Subcutaneous abdominal adipose tissue (tissue), 5 donors: ENCODE results near the gene SLC9C2.

Source experiments
- H3K27ac ChIP-seq: one replicate; pipeline ENCODE4 v1.7.0; 2013; ENCODE audit warnings: low read depth, mild to moderate bottlenecking, inconsistent platforms, low read length, moderate library complexity
- H3K27me3 ChIP-seq, 5 donors: one replicate each; pipeline ENCODE4 v1.7.0; 2013; ENCODE audit warnings: low read length in 5 of 5, inconsistent platforms in 1 of 5; ENCODE audit not compliant: control insufficient read depth in 5 of 5, insufficient read depth in 4 of 5
- H3K36me3 ChIP-seq, 5 donors: one replicate each; pipeline ENCODE4 v1.7.0; 2013; ENCODE audit warnings: low read length in 5 of 5; ENCODE audit not compliant: control insufficient read depth in 5 of 5, insufficient read depth in 5 of 5
- H3K4me1 ChIP-seq, 5 donors: one replicate each; pipeline ENCODE4 v1.7.0; 2013; ENCODE audit warnings: low read length in 5 of 5, mild to moderate bottlenecking in 3 of 5, moderate library complexity in 1 of 5; ENCODE audit not compliant: control insufficient read depth in 5 of 5, insufficient read depth in 5 of 5
- H3K4me3 ChIP-seq, 5 donors: one replicate each; pipeline ENCODE4 v1.7.0; 2013; ENCODE audit warnings: low read length in 5 of 5, low read depth in 1 of 5
- H3K9ac ChIP-seq, 5 donors: one replicate each; pipeline ENCODE4 v1.7.0; 2013; ENCODE audit warnings: low read length in 5 of 5, mild to moderate bottlenecking in 4 of 5, moderate library complexity in 3 of 5
- H3K9me3 ChIP-seq, 5 donors: one replicate each; pipeline ENCODE4 v1.7.0; 2013; ENCODE audit warnings: low read length in 5 of 5; ENCODE audit not compliant: control insufficient read depth in 5 of 5
- donor health status: healthy.
- donor health status: healthy.
- donor health status: healthy.
- donor health status: healthy.
- donor health status: healthy.

SLC9C2 gene

DNA sequence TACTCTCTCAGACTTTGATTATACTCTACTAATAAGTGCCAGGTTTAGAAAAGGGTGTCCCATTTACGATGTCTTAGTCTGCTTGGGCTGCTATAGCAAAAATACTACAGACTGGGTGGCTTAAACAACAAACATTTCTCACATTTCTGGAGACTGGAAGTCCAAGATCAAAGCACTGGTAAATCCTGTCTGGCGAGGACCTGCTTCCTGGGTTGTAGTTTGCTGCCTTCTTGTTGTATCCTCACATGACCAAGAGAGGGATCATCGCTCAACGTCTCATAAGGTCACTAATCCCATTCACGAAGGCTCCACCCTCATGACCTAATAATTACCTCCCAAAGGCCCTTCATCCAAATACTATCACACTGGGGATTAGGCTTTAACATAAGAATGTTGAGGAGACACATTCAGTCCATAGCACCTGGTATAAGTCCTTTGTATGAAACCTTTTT, 113.7 kb downstream of the SLC9C2 start:
- Histone ChIP-seq H3K4me1 (peaks cover 0 to 4% (median 0%) of the 10 kb centered on the region in 5 donors), H3K36me3 (peaks cover 48 to 74% (median 53%) of the 10 kb centered on the region in 5 donors), H3K9ac (no peak overlapping the region), H3K27ac (no peak overlapping the region), H3K27me3 (no peaks in the 10 kb centered on the region), H3K9me3 (no peaks in the 10 kb centered on the region), H3K4me3 (no peak overlapping the region)

DNA sequence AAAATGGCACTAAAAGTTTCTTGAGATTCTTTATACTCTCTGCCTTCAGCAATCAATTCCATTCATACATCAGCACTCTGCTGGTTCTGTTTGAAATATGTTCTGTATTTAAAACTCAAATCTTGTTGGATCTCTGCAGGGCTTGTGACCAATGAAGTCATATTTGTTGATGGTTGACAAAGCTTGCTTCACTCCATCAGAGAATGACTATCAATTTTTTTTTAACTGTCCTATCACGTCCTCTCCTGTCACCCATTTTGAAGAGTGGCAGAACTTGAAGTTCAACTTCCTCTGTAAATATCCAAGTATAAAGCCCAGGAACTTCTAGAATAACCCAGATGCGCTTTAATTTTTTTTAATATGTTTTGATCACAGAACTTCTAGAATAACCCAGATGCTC, 114.9 kb downstream of the SLC9C2 start:
- no peak overlapping the region for H3K27ac ChIP-seq
- no peak overlapping the region for H3K9ac ChIP-seq
- H3K4me3 ChIP-seq: no peak overlapping the region
- H3K4me1 ChIP-seq: peaks cover 0 to 4% (median 0%) of the 10 kb centered on the region in 5 donors
- no peaks in the 10 kb centered on the region for H3K9me3 ChIP-seq
- H3K36me3 ChIP-seq: peaks cover 57 to 84% (median 60%) of the 10 kb centered on the region in 5 donors
- no peaks in the 10 kb centered on the region for H3K27me3 ChIP-seq

DNA sequence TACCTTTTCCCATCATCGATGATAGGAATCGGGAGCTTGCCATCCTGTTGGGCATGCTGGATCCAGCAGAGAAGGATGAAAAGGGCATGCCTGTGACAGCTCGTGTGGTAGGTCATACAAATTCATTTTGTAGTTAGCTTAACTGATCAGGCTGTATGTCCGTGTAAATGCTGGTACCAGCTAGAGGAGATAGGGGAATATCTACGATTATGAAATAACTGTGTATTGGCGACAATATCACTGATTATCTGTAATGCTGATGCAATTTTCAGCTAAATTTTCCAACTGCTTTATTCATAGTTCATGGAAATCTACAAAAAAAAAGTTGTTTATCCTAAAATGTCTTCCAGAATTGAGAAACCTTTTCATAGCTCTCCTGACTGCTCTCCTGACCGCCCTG, 117.5 kb downstream of the SLC9C2 start:
- Histone ChIP-seq H3K9ac (no peak overlapping the region), H3K4me3 (no peak overlapping the region), H3K27ac (no peak overlapping the region), H3K9me3 (no peaks in the 10 kb centered on the region), H3K27me3 (no peaks in the 10 kb centered on the region), H3K36me3 (peaks cover 76 to 90% (median 80%) of the 10 kb centered on the region in 5 donors), H3K4me1 (peaks cover 0 to 16% (median 6%) of the 10 kb centered on the region in 5 donors)

DNA sequence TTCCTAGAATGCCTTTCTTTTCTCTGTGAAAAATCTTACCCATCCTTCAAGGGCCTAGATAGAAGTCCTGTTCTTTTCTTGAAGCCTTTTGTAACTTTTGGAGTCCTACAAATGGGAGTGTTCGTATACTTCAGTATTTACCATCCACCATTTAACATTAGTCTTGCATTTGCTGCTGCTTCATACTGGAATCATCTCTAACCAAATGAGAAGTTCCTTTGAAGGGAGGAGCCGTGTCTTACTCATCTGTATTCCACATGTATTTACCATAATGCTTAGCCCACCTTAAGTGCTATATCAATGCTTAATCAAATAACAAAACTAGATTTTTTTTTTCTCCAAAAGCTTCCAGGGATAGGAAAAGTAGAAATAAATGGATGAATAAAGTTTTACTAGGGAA, 118.6 kb downstream of the SLC9C2 start:
- H3K9ac ChIP-seq: no peak overlapping the region
- H3K9me3 ChIP-seq: no peaks in the 10 kb centered on the region
- H3K4me1 ChIP-seq: peaks cover 3 to 27% (median 16%) of the 10 kb centered on the region in 5 donors
- no peaks in the 10 kb centered on the region for H3K27me3 ChIP-seq
- no peak overlapping the region for H3K4me3 ChIP-seq
- peaks cover 76 to 89% (median 77%) of the 10 kb centered on the region in 5 donors for H3K36me3 ChIP-seq
- H3K27ac ChIP-seq: peak overlapping the region; percentile 3

DNA sequence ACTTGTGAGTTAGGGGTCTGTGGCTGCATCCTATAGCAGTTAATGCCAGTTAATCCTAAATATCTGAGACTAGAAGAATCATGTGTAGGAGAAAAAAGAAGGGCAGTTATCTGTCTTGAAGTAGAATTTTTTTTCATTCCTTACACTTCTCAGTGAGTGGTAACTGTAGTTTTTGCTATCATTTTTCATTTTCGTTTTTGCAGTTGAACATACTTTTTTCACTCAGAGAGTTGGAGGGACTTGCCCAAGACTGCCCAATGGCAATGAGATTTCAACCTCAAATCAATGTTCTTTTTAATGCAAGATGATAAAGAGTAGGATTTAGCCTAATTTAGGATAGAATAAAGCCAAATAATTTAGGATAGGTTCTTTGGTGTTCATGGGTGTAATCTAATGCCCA, 120.2 kb downstream of the SLC9C2 start:
- H3K4me3 ChIP-seq: no peak overlapping the region
- H3K27me3 ChIP-seq: no peaks in the 10 kb centered on the region
- no peak overlapping the region for H3K9ac ChIP-seq
- no peak overlapping the region for H3K27ac ChIP-seq
- peaks cover 3 to 43% (median 32%) of the 10 kb centered on the region in 5 donors for H3K4me1 ChIP-seq
- H3K36me3 ChIP-seq: peaks cover 60 to 73% (median 61%) of the 10 kb centered on the region in 5 donors
- H3K9me3 ChIP-seq: no peaks in the 10 kb centered on the region

DNA sequence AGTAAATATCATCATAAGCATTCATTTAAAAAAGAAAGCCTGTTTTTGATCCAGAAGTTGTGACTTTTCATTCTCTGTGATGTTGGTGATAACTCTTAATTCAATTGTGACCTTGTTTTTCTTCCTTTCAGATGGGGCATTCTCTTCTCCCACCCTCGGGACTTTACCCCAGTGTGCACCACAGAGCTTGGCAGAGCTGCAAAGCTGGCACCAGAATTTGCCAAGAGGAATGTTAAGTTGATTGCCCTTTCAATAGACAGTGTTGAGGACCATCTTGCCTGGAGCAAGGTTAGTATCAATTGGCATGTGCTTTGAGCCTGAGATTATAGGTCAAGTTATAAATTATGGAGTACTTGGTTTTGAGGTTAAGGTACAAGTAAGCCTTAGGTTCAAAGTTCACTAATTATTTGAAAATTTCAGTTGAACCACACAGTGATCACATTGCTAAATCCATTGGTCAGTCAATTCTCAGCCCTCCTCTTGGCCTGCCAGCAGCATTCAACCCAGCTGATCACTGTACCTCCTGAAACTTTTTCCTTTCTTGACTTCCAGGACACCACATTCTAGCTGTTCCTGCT, 121.6 kb downstream of the SLC9C2 start:
- peaks cover 46 to 59% (median 49%) of the 10 kb centered on the region in 5 donors for H3K36me3 ChIP-seq
- no peaks in the 10 kb centered on the region for H3K27me3 ChIP-seq
- no peak overlapping the region for H3K4me3 ChIP-seq
- no peak overlapping the region for H3K9ac ChIP-seq
- H3K9me3 ChIP-seq: no peaks in the 10 kb centered on the region
- no peak overlapping the region for H3K27ac ChIP-seq
- peaks cover 3 to 47% (median 42%) of the 10 kb centered on the region in 5 donors for H3K4me1 ChIP-seq

DNA sequence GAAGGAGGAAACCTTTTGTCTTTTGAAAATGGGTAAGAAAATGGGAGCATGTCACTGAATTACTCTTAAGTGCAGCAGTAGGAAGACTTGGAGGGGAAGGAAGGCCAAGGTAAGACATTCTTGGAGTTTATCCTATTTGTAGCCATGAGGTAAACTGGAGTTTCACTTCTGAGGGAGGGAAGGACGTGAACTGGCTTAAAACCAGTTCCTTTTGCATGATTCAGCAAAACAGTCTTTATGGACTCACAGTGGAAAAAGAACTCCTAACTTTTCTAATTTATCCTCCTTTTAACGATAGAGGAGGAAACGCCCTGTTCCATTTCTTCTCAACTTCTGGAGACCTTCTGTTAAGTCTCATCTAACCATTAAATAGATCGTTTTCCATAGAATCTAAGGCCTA, 123.2 kb downstream of the SLC9C2 start:
- H3K27ac ChIP-seq: peak overlapping the region; percentile 97
- peak overlapping the region in 2 of 5 donors; percentile 33 to 91 for H3K9ac ChIP-seq
- H3K27me3 ChIP-seq: no peaks in the 10 kb centered on the region
- peaks cover 4 to 57% (median 49%) of the 10 kb centered on the region in 5 donors for H3K4me1 ChIP-seq
- H3K4me3 ChIP-seq: peak overlapping the region in 4 of 5 donors; percentile 8 to 99 (median 42)
- H3K9me3 ChIP-seq: no peaks in the 10 kb centered on the region
- H3K36me3 ChIP-seq: peaks cover 30 to 42% (median 34%) of the 10 kb centered on the region in 5 donors

DNA sequence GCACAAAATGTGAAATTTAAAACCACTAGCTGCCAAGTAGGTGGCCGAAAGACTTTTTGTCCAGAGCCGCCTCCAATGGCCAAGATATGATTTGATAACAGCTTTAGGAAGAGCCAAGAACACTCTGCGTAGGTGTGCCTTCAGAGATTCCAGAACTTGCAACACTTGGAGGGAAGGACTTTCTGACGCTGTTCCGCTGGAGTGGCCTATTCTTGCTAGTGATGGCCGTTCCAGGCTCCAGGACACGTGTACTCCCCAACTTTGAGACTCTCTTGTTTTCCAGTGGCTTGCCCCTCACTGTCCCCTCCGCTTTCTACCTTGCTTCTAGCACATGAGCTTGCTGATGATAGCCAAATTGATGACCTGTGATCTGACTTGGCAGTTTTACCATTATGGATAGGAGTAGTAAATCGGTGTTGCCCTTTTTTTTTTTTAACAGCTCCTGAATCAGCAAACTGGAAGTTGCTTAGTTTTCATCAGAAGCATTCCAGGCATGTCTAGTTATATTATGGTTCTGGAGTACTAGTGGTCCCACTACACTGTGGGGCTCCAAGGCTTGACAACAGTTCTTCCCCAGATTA, 124.7 kb downstream of the SLC9C2 start:
- Histone ChIP-seq H3K9me3 (no peaks in the 10 kb centered on the region), H3K9ac (peak overlapping the region; percentile 74 to 94 (median 91)), H3K4me3 (peak overlapping the region; percentile 91 to 99 (median 95)), H3K36me3 (peaks cover 22 to 31% (median 23%) of the 10 kb centered on the region in 5 donors), H3K27ac (peak overlapping the region; percentile 97), H3K27me3 (no peaks in the 10 kb centered on the region), H3K4me1 (peaks cover 4 to 59% (median 49%) of the 10 kb centered on the region in 5 donors)

DNA sequence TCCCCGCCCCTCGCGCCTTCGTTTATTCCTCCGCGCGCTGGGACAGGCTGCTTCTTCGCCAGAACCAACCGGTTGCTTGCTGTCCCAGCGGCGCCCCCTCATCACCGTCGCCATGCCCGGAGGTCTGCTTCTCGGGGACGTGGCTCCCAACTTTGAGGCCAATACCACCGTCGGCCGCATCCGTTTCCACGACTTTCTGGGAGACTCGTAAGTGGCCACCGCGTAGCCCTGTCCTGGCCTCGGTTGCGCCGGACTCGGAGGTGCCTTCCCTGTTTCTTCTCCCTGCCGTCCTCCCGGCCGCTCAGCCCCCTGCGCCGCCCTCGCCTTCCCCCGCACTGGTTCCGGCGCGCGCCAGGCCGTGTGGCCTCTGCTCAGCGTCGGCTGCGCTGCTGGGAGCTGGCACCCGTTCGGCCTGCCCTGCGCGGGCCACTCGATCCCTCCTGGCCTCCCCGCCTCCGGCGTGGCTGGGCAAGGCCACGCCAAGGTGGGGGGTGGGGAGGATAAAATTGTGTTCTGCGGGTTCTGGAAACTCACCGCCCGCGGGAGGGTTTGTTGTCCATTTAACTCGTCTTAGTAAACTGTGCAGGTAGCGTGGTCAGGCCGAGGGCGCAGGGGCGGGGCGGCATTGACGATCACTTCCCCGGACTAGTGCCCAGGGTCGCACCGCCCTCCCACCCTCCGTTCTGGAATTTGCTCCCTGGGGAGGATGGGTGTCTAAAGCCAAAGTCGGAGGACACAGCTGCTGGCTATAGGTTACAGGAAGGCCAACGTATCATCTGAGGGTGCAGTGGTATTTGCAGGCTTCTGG, 125.4 kb downstream of the SLC9C2 start, which contains the start of gene PRDX6:
PRDX6 (plus strand) TSS at position 50 of the 808 bp plus-strand sequence; CDS start at position 113, 63 bp downstream.
- H3K4me3 ChIP-seq: peak within 1 kb of the TSS; percentile 91 to 99 (median 95)
- H3K9me3 ChIP-seq: no peaks in the 10 kb centered on the region
- peak within 1 kb of the TSS; percentile 97 for H3K27ac ChIP-seq
- H3K9ac ChIP-seq: peak within 1 kb of the TSS; percentile 80 to 94 (median 91)
- no peaks in the 10 kb centered on the region for H3K27me3 ChIP-seq
- peaks cover 15 to 24% (median 16%) of the 10 kb centered on the region in 5 donors for H3K36me3 ChIP-seq
- peaks cover 4 to 59% (median 49%) of the 10 kb centered on the region in 5 donors for H3K4me1 ChIP-seq
